Breast epithelium (tissue), 3 donors: ENCODE results near the gene ZNF213.

Experiments
- POLR2A ChIP-seq: fragments of 450-650 bp; IDR thresholded peaks from one replicate; pipeline ENCODE4 v1.6.1; 2016; ENCODE audit warnings: antibody characterized with exemption, mild to moderate bottlenecking, moderate library complexity
- TF ChIP-seq, protein P1 (sequence below), 3 donors: fragments of 450-650 bp; IDR thresholded peaks; one replicate each; pipeline ENCODE4 v1.5.1; 2016 to 2017; ENCODE audit warnings: antibody characterized with exemption in 3 of 3, mild to moderate bottlenecking in 3 of 3, moderate library complexity in 3 of 3

DNA sequence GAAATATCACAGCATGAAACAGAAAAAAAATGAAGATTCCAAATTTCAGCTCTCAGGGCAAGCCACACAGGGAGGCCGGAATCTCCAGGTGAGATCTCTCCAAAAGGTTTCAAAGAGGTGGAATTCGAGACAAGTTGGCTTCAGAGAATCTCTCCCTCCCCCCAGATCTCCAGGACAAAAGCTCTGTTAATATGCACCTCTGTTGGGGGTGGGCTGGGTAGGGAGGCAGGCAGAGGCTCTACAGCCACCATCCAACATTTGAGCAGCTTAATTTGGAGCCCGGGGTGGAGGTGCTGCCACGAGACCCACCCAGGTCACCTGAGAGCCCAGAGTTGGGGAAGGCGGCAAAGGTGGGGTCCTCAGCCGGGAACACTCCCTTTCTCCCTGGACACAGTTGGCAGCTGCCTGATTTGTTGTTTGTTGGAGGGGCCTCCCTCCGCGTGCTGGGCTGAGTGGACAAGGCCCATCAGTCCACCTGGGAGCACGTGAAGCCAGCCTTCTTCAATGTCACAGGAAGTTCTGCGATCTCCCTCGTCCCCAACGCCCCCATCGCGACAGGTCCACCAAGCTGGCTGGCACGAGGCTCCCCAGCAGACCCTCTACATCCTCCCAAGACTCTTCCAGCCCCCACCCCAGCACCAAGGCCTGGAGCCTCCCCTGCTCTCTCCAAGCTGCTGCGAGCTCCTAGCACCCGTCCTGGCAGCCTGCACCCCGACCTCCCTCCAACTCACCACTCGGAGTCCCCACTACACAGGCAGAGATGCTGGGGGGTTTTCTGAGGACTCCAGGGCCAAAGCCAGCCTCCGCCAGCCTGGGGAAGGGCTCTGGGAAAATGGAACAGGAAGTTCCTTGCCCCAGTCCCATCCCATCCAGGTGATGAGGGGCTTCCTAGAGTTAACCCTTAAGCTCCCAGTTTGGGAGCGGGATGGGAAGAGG is 36.1 kb upstream of the ZNF213 start, which contains the start of gene ZSCAN10:
- TF ChIP-seq, protein P1, sequence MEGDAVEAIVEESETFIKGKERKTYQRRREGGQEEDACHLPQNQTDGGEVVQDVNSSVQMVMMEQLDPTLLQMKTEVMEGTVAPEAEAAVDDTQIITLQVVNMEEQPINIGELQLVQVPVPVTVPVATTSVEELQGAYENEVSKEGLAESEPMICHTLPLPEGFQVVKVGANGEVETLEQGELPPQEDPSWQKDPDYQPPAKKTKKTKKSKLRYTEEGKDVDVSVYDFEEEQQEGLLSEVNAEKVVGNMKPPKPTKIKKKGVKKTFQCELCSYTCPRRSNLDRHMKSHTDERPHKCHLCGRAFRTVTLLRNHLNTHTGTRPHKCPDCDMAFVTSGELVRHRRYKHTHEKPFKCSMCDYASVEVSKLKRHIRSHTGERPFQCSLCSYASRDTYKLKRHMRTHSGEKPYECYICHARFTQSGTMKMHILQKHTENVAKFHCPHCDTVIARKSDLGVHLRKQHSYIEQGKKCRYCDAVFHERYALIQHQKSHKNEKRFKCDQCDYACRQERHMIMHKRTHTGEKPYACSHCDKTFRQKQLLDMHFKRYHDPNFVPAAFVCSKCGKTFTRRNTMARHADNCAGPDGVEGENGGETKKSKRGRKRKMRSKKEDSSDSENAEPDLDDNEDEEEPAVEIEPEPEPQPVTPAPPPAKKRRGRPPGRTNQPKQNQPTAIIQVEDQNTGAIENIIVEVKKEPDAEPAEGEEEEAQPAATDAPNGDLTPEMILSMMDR (IDR thresholded peaks at IDR 0.05): no peak
- TF ChIP-seq POLR2A: no peak
